Mesendoderm (in vitro differentiated cells): Measurements from ENCODE around the gene PECR.

Source experiments
- DNase-seq: peaks from one replicate; pipeline ENCODE4 v3.0.0; 2013
- H2AK5ac ChIP-seq: 2 replicates; pipeline ENCODE4 v1.6.1; 2013; ENCODE audit warnings: low read length, inconsistent platforms
- H2BK120ac ChIP-seq: 2 replicates; pipeline ENCODE4 v1.6.1; 2013; ENCODE audit warnings: low read depth, mild to moderate bottlenecking, low read length, moderate library complexity, mixed read lengths
- H2BK15ac ChIP-seq: replicated peaks from 2 replicates; pipeline ENCODE4 v1.6.1; 2013; ENCODE audit warnings: low read depth, mild to moderate bottlenecking, moderate library complexity
- H2BK5ac ChIP-seq: 2 replicates; pipeline ENCODE4 v1.6.1; 2013; ENCODE audit warnings: low read length, inconsistent platforms
- H3K18ac ChIP-seq: 2 replicates; pipeline ENCODE4 v1.6.1; 2013; ENCODE audit warnings: mild to moderate bottlenecking, low read length, mixed read lengths
- H3K23ac ChIP-seq: one replicate; pipeline ENCODE4 v1.6.1; 2013; ENCODE audit warnings: low read length
- H3K27ac ChIP-seq: 2 replicates; pipeline ENCODE4 v1.5.1; 2013; ENCODE audit warnings: low read depth, mild to moderate bottlenecking, inconsistent platforms, low read length, moderate library complexity
- H3K27me3 ChIP-seq: 2 replicates; pipeline ENCODE4 v1.6.1; 2013; ENCODE audit warnings: low read length, control low read depth, mild to moderate bottlenecking, inconsistent platforms; ENCODE audit not compliant: insufficient read depth, poor library complexity
- H3K36me3 ChIP-seq: 2 replicates; pipeline ENCODE4 v1.6.1; 2013; ENCODE audit warnings: low read length, inconsistent platforms; ENCODE audit not compliant: control insufficient read depth, insufficient read depth
- H3K4ac ChIP-seq: one replicate; pipeline ENCODE4 v1.6.1; 2013; ENCODE audit warnings: low read depth, mild to moderate bottlenecking, low read length, moderate library complexity
- H3K4me1 ChIP-seq: 2 replicates; pipeline ENCODE4 v1.6.1; 2013; ENCODE audit warnings: low read depth, low read length, inconsistent platforms; ENCODE audit not compliant: control insufficient read depth
- H3K4me2 ChIP-seq: 2 replicates; pipeline ENCODE4 v1.6.1; 2013; ENCODE audit warnings: low read length
- H3K4me3 ChIP-seq: 2 replicates; pipeline ENCODE4 v1.5.1; 2013; ENCODE audit warnings: mild to moderate bottlenecking, low read length
- H3K56ac ChIP-seq: one replicate; pipeline ENCODE4 v1.6.1; 2013; ENCODE audit warnings: low read length
- H3K79me1 ChIP-seq: 2 replicates; pipeline ENCODE4 v1.6.1; 2013; ENCODE audit warnings: low read length, inconsistent platforms
- H3K79me2 ChIP-seq: 2 replicates; pipeline ENCODE4 v1.6.1; 2013; ENCODE audit warnings: mild to moderate bottlenecking, low read length; ENCODE audit not compliant: control insufficient read depth, insufficient read depth
- H3K9ac ChIP-seq: 2 replicates; pipeline ENCODE4 v1.6.1; 2013; ENCODE audit warnings: low read length, inconsistent platforms
- H4K5ac ChIP-seq: one replicate; pipeline ENCODE4 v1.6.1; 2013; ENCODE audit warnings: low read length
- H4K8ac ChIP-seq: one replicate; pipeline ENCODE4 v1.6.1; 2013; ENCODE audit warnings: low read depth, mild to moderate bottlenecking, control low read depth, low read length, moderate library complexity
- WGBS: extraction: QIAGEN DNeasy Blood & Tissue Kit; methylation state at CpG from one replicate; pipeline ENCODE4 v1.1.7; 2013; ENCODE audit warnings: low lambda C conversion rate, missing lambda C conversion rate; ENCODE audit not compliant: insufficient coverage; ENCODE audit errors: extremely low coverage; 5-methylcytosine and 5-hydroxymethylcytosine counted together

PECR gene

GRCh38 chr2:216119146-216119545 is 37.5 kb upstream of the PECR start:
- H4K5ac ChIP-seq = no peak overlapping the region
- no peak overlapping the region for H3K56ac ChIP-seq
- no peak overlapping the region for H4K8ac ChIP-seq
- no peak overlapping the region for H3K9ac ChIP-seq
- peaks cover 4% of the 10 kb centered on the region for H3K4me1 ChIP-seq
- no peak overlapping the region for H2BK15ac ChIP-seq
- no peak overlapping the region for H2BK5ac ChIP-seq
- H3K27me3 ChIP-seq = no peaks in the 10 kb centered on the region
- peaks cover 21% of the 10 kb centered on the region for H3K79me1 ChIP-seq
- no peak overlapping the region for H3K4me3 ChIP-seq
- no peak overlapping the region for H2AK5ac ChIP-seq
- no peak overlapping the region for H3K4me2 ChIP-seq
- DNase-seq = no peak
- no peak overlapping the region for H2BK120ac ChIP-seq
- no peak overlapping the region for H3K4ac ChIP-seq
- no CpG with 5 or more reads among the region's 2 CpGs for WGBS
- H3K36me3 ChIP-seq = peaks cover 23% of the 10 kb centered on the region
- H3K27ac ChIP-seq = no peak overlapping the region
- peaks cover 36% of the 10 kb centered on the region for H3K79me2 ChIP-seq
- H3K23ac ChIP-seq = no peak overlapping the region
- H3K18ac ChIP-seq = no peak overlapping the region

- H3K4ac ChIP-seq = no peak overlapping the region
- no peak overlapping the region for H3K4me3 ChIP-seq
- H3K4me2 ChIP-seq = no peak overlapping the region
- H3K27ac ChIP-seq = no peak overlapping the region
- H2BK5ac ChIP-seq = no peak overlapping the region
- no peak overlapping the region for H3K23ac ChIP-seq
- no peak overlapping the region for H4K5ac ChIP-seq
- peaks cover 23% of the 10 kb centered on the region for H3K79me1 ChIP-seq
- H4K8ac ChIP-seq = no peak overlapping the region
- peaks cover 23% of the 10 kb centered on the region for H3K36me3 ChIP-seq
- DNase-seq = no peak
- H3K27me3 ChIP-seq = no peaks in the 10 kb centered on the region
- no CpG with 5 or more reads among the region's 1 CpG for WGBS
- H3K56ac ChIP-seq = no peak overlapping the region
- peaks cover 36% of the 10 kb centered on the region for H3K79me2 ChIP-seq
- H2BK120ac ChIP-seq = no peak overlapping the region
- H2BK15ac ChIP-seq = no peak overlapping the region
- H3K18ac ChIP-seq = no peak overlapping the region
- H2AK5ac ChIP-seq = no peak overlapping the region
- H3K9ac ChIP-seq = no peak overlapping the region
- H3K4me1 ChIP-seq = peaks cover 4% of the 10 kb centered on the region
These were observed 36.9 kb upstream of the PECR start for GRCh38 chr2:216118474-216118873.

- H4K8ac ChIP-seq = no peak overlapping the region
- no CpG with 5 or more reads among the region's 4 CpGs for WGBS
These were observed 36.1 kb upstream of the PECR start for GRCh38 chr2:216117561-216118340.

GRCh38 chr2:216116418-216116817 is 34.8 kb upstream of the PECR start:
- Histone ChIP-seq H2BK15ac (no peak overlapping the region), H3K23ac (no peak overlapping the region), H4K8ac (no peak overlapping the region), H3K79me2 (peaks cover 44% of the 10 kb centered on the region), H3K27me3 (no peaks in the 10 kb centered on the region), H3K79me1 (peaks cover 21% of the 10 kb centered on the region), H3K9ac (peak overlapping the region; percentile 30), H3K36me3 (peaks cover 17% of the 10 kb centered on the region), H2BK5ac (no peak overlapping the region), H2BK120ac (no peak overlapping the region), H4K5ac (no peak overlapping the region), H3K4me3 (no peak overlapping the region), H3K4me2 (no peak overlapping the region), H3K56ac (peak overlapping the region; percentile 36), H3K4ac (no peak overlapping the region), H3K27ac (no peak overlapping the region), H3K18ac (no peak overlapping the region), H3K4me1 (peaks cover 6% of the 10 kb centered on the region), H2AK5ac (no peak overlapping the region)
- no peak for DNase-seq
- no CpG with 5 or more reads among the region's 1 CpG for WGBS

More at GRCh38 chr2:216117561-216118340, 36.1 kb upstream of the PECR start:
- Histone ChIP-seq H3K4me3 (no peak overlapping the region), H3K23ac (no peak overlapping the region), H3K79me1 (peaks cover 22% of the 10 kb centered on the region), H2BK5ac (no peak overlapping the region), H4K5ac (no peak overlapping the region), H3K4me1 (peaks cover 4% of the 10 kb centered on the region), H3K79me2 (peaks cover 35% of the 10 kb centered on the region), H3K27ac (no peak overlapping the region), H3K9ac (no peak overlapping the region), H3K27me3 (no peaks in the 10 kb centered on the region), H3K18ac (no peak overlapping the region), H3K4me2 (no peak overlapping the region), H2BK120ac (no peak overlapping the region), H3K36me3 (peaks cover 21% of the 10 kb centered on the region), H3K4ac (no peak overlapping the region), H2BK15ac (no peak overlapping the region), H2AK5ac (no peak overlapping the region), H3K56ac (peak overlapping the region; percentile 25)
- DNase-seq = no peak

- H4K8ac ChIP-seq = peak overlapping the region; percentile 95
- H2BK120ac ChIP-seq = no peak overlapping the region
- peaks cover 55% of the 10 kb centered on the region for H3K79me2 ChIP-seq
- H3K23ac ChIP-seq = peak overlapping the region; percentile 91
- H3K27ac ChIP-seq = no peak overlapping the region
- WGBS = no CpG with 5 or more reads among the region's 29 CpGs
- H3K36me3 ChIP-seq = peaks cover 15% of the 10 kb centered on the region
- H3K4me2 ChIP-seq = peak overlapping the region; percentile 56
- H3K4me1 ChIP-seq = peaks cover 6% of the 10 kb centered on the region
- H4K5ac ChIP-seq = peak overlapping the region; percentile 99
- no peaks in the 10 kb centered on the region for H3K27me3 ChIP-seq
- H2AK5ac ChIP-seq = peak overlapping the region; percentile 100
- H3K4me3 ChIP-seq = peak overlapping the region; percentile 4
- H3K56ac ChIP-seq = peak overlapping the region; percentile 96
- H2BK15ac ChIP-seq = no peak overlapping the region
- peaks cover 21% of the 10 kb centered on the region for H3K79me1 ChIP-seq
- H3K4ac ChIP-seq = peak overlapping the region; percentile 46
- peak; percentile 99 for DNase-seq
- peak overlapping the region; percentile 84 for H3K9ac ChIP-seq
- H3K18ac ChIP-seq = peak overlapping the region; percentile 43
- H2BK5ac ChIP-seq = peak overlapping the region; percentile 75
These were observed 33.3 kb upstream of the PECR start for GRCh38 chr2:216114714-216115531.
